Measurements from ENCODE around the gene ANXA4.

- no peak for TF ChIP-seq CTCF (IDR thresholded peaks at IDR 0.05)
- no peak for TF ChIP-seq POLR2AphosphoS5 (IDR thresholded peaks at IDR 0.05; ENCODE audit: insufficient read depth in 1 of 2, low read depth in 1 of 2)
- TF ChIP-seq POLR2A (IDR thresholded peaks at IDR 0.05) = no peak
Measured at GRCh38 chr2:69725706-69726360, 16.1 kb upstream of the ANXA4 start.

Data from vagina (tissue), 2 donors.